Measurements from ENCODE around the gene PRKCB.

PRKCB gene

DNA sequence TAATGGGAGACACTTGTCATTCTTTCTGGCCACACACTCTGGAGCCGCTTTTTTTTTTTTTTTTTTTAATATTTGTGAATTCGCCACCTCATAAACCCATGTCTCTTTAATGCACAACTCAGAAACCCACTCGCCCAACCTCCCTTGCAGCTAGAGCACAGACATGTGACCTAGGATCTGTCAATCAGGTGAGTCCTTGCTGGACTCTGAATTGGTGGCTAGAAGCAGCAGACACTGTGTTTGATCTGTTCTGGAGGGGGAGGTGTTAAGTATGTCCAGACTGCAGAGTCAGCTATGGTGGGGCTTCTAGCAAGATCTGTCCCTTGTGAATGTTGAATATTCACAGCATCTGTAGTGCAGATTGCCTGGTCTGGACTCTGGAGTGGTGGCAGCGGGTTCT, 112.1 kb downstream of the PRKCB start:
- DNase-seq, result no peak

DNA sequence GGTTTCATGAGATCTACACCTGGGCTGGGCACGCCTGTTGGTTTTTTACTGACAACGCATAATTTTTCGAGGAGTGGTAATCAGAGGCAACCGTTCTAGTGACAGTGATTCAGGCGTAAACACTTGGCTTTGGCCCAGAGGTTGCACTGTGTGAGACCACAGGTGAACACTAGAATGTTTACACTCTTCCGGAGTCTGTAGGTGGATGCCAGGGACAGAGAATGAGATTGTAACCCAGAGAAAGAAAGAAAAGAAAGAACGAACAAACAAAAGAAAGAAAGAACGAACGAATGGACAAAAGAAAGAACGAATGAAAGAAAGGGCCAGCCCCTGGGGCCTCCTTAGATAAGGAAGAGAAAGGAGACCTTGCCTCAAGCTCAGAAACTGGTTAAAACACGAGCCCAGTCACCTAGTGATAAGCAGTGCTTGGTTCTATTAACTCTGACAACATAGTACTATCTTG, 113.2 kb downstream of the PRKCB start:
- DNase-seq, result peak; percentile 61

DNA sequence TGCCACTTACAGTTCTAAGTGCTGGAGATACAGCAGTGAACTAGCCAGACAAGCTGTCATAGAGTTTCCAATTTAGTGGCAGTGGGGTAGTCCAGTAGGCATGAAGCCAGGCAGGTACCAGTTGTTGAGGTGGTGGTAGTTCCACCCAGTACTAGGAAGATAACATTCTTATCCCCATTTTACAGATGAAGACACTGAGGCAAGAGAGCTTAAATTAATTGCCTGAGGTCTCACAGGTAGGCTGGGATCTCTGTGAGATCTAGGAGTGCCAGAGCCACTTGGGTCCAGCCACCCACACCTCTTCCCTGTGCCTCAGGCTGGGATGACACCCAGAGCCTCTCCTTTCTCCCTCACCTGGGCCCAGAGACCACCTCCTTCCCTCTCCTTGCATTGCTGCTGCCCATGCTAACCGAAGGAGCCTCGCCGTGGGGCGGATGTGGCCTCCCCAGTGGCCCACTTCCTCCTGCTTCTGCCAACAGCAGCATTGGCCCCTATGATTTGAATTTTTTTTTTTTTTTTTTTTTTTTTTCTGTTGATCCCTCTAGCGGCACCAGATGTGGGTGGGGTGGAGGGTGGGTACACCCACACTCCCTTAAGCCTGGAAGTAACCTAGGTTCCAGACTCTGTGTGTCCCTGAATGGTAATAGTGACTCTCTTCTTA, 114.0 kb downstream of the PRKCB start:
- DNase-seq, result peak; percentile 75

DNA sequence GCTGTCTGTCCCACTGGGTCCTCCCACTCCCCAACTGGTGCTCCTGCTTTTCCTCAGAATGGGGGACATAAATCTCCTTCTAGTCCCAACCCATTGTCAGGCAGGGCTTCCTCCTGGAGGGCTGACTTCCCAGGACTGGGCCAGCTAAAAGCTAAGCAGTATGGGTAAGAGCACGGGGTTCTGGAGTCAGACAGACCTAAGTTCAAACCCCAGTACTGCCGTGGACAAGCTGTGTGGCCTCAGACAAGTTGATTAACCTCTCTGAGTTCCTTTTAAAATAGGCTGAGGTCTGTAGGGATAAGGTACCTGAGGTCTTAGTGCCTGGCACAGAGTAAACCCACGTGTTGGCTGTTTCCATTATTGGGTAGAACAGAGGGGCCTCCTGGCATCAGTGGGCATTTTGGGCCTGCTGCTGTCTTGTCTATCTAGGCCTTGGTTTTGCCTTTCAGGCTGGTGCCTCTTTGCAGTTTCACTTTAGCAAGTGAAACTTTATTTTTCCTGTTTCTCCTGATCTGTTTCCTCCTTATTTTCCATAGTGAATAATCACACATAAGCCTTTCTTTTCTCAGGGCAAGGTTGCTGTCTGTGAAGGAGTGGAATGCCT, 114.6 kb downstream of the PRKCB start:
- DNase-seq, result peak; percentile 34

DNA sequence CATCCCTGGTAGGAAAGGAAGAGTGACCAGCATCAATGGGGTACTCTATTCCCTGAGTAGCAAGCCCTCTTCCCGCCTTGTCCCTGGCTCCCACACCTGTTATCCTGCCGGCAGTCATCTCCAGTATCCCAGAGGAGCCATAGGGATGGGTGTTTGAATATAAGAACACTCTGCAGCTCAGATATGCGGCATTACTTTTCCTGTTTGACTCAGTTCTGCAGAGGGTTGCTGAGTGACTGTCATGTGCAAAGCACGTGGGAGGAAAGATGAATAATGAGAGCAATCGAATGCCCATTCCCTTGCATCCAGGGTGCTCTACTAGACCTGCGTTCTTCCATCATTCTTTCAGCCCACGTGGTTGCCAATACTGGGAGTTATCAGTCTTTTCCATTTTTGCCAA, 115.1 kb downstream of the PRKCB start:
- no peak for DNase-seq

DNA sequence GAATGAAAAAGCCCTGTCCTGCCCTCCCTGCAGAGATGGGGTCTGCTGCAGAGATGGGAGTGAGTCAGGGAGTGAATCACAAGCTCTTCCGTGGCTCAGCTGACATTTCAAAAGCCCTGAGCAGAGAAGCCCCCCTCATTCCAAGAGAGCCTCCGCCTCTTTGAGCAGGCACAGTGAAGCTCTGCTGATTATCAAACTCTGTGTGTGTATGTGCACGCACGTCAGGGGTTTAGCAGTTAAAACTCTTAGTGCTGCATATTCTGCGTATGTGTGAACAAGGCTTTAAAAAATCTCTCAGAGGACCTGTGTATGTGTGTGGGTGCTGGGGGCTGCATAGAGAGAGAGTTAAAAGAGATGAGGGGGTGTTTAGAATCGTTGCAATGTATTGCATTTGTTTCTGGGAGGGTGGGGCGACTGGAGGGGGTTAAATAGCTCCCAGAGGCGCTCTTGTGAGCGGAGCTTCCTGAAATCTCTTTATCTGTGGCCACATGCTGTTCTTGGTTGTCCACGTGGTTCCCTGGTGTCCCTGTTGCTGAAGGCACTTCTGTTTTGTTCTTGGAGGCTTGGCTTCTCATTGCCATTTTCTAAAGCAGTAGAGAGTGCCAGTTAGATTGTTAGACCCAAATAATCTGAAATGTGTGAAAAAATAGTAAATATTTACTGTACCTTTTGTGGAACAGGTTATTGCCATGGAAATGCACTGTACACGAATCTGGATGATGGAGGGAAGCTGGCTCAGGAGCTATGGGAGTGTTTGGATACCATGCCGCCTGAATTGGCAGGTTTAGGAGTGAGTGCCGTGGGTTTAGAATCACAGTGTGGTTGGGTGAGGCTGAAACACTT, 116.6 kb downstream of the PRKCB start:
- peak; percentile 62 for DNase-seq

DNA sequence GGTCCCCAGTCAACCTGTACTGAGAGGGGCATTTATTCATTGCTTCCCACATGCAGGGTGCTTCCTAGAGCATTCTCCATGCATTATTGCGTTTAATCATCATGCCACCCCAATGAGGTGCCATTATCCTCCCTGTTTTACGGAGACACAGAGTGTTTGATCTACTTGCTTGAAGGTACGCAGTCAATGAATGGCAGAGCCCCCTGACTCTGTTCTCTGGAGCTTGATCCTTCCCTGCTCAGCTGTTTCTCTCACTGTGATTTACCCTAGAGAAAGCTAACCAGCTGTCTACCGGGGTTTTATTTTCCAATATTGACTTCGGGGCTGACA, 117.2 kb downstream of the PRKCB start:
- no peak for DNase-seq

DNA sequence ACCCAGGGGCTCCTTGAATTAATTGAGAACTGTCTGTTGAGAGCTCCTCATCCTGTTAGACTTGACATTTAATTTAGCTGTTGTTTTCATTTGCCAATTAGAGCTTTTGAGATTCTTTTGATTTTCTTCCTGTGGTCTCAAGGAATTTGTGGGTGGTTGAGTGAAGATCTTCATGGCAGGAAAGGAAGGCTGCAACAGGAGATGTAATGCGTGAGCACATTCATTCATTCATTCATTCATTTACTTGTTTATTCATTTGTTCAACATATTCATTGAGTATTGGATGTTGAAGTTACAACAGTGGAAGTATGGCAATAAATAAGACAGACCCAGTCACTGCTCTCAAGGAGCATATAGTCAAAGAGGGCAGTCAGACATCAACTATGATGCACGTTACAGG, 117.7 kb downstream of the PRKCB start:
- DNase-seq, result no peak

DNA sequence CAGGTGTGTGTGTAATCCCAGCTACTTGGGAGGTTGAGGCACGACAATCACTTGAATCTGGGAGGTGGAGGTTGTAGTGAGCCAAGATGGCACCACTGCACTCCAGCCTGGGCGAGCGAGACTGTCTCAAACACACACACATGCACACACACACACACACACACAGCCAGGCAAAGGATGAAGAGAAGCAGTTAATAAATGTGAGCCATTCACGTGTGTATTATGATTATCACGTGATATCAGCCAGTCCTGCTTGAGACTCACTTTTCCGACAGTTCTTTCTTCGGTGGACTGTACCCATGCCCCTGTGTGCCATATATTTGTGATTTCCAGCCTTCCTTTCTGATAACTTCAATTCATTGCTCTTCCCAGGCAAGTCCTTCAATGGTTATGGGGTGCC, 119.3 kb downstream of the PRKCB start:
- DNase-seq, result no peak

DNA sequence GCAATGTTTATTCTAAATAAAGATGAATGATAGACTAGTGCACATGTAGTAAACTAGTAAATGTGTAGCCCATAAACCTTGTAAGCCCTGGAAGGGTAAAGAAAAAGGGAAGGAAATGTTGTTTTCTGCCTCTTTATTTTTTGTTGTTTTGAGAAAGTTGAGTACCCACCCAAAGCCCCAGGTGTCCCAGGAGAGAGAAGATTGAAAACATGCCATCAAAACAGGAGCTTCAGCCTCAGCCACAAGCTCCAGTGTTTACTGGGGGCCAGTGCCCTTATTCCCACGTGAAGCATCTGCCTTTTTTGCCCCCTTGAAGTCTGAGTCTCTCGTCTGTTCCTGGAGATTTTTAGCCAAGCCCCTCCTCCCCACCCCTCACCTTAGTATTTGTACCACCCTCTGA, 121.5 kb downstream of the PRKCB start:
- no peak for DNase-seq

DNA sequence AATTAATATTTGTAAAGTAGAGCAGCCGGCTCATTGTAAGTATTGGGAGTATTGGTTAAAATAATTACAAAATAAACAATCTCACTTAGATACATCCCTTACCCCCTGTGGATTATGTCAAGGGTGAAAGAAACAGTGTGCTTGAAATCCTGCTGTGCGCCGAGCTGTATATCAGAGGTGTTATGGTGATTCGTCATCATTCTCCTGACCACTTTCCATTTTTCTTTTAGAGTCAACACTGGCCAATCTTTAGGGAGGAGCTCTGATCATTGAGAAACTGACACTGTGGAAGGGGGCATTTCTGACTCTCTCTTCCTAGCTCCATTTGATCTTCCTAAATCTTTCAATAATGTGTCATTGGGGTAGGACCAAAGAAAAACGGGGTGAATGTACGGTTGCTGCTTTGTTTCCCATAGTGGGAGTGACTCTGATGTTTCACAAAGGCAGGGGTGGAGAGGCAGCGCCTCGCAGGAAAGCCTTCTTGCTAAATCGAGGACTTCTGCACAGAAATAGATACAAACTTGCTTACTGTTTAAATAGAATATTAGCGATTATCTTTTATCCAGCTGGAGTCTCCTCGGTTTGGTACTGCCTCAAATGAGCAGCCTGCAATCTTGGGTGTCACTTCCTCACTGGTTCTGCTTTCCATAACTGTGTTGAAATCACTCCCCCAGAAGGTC, 123.4 kb downstream of the PRKCB start:
- DNase-seq, result no peak

DNA sequence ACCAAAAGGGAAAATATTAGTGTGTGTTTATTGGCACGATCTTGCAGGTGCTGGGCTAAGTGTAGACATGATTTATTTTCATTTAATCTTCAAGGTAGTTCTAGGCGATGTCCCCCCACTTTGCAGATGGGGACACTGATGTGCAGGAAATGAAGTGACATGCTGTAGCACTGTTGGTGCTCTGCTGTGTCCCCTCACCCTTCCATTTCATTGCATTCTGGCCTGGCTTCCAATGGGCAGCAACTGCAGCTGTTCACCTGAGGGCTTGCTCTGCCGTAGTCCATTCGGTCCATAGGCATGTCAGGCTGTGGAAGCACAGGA, 123.9 kb downstream of the PRKCB start:
- DNase-seq, result no peak

DNA sequence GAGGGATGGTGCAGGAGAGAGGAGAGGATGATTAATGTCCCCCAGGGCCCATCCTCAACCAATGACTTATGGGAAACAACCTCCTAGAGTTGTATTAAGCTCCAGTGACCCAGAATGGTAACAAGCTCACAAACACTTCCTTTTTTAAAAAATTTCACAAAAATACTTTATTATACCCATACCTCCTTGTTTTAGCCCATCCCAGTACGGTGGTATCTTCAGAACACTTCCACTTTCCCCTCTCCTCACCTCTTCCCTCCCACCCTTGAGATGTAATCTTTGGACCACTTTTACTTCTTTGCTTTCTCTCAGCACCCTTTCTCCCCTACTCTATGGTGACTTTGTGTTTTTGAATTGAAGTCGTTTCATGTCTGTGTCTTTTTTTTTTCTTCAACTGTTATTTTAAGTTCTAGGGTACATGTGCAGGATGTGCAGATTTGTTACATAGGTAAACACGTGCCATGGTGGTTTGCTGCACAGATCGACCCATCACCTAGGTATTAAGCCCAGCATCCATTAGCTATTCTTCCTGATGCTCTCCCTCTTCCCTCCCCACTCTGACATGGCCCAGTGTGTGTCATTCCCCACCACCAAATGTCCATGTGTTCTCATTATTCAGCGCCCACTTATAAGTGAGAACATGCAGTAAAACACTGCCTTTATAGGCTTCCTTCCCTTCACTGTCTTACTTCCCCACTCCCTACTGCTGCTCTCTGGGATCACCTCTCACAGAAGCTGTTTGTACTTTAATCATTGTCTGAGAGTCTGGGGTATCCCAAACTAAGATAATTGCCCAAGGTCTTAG, 124.5 kb downstream of the PRKCB start:
- DNase-seq, result no peak

DNA sequence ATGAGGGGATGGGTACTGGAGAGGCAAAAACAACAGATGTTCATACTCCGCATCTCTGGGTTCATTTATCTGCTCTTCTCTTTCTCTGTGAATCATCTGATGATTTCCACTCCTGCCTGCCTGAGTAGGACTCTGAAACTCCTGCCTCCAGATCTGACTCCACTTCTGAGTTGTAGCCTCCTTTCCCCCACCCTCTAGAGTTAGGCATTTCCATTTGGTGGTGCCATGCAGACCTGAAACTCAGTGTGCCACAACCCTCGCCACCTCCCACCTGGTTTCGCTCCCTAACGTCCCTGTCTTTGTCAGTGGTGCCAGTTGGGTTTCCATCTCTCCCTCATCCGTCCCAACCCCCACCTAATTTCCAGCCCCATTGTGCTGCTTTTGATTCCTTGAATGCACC, 126.2 kb downstream of the PRKCB start:
- DNase-seq, result peak; percentile 77

DNA sequence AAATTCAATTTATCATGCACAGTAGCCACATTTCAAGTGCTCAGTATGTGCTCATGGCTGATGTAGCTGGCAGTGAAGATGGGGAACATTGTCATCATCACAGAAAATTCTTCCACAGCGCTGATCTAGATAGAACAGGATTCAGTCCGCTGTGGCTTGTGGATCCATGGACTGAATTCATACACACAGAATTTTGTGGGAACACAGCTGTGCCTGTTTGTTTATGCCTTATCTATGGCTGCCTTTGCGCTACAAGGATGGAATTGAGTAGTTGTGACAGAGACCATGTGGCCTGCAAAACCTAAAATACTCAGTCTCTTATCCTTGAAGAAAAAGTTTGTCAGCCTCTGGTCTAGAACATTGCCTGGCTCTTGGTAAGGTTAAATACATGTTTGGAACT, 128.4 kb downstream of the PRKCB start:
- no peak for DNase-seq

DNA sequence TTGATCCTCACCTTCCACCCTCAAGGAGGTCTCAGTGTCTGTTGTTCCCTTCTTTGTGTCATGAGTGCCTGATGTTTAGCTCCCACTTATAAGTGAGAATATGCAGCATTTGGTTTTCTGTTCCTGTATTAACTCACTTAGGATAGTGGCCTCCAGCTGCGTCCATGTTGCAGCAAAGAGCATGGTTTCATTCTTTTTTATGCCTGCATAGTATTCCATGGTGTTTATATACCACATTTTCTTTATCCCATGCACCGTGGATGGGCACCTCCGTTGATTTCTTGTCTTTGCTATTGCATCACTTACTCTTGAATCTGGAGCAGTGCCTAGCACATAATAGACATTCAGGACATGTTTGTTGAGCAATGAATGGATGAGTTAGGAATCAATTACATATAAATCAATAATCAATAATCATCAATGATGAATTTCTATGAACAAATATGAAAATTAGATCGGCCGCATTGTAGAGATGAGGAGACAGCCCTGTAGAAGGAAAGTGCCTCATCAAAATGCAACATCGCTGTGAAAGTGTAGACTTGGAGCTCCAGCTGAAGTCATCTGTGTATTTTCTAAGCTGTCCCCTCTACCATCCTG, 129.5 kb downstream of the PRKCB start:
- DNase-seq, result no peak

DNA sequence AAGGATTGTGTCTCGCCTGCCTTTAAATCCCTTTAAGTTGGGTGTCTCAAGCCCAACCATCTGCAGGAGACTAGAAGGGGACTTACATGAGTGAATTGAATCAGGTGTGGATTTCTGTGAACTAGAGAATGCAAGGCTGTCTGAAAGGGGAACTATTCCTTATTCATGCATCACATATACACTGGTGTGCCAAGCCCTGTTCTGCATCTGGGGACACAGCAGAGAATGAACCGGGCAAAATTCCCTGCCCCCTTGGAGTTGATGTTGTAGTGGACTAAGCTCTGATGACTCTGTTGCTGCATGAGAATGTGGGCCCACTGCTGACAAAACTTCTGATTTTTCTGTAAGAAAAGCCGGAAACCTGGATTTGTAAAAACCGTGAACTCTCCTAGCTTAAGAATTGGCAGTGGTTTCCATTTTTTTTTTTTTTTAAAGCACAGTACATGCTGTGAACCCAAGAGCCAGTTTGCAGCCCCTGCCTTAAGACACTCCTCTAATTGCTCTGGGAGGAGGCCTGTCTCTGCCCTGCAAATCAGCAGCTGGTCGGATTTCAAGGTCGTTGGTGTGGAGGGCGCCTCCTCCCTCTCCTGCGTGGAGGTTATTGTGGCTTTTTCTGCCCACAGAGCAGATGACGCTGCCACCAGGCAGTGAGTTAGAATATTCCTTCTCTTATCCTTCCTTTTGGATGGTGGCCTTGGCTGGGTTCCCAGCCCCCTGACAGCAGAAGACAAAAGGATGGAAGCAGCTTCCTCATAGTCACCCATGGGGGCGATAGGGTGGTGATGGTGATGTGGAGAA, 131.0 kb downstream of the PRKCB start:
- no peak for DNase-seq

DNA sequence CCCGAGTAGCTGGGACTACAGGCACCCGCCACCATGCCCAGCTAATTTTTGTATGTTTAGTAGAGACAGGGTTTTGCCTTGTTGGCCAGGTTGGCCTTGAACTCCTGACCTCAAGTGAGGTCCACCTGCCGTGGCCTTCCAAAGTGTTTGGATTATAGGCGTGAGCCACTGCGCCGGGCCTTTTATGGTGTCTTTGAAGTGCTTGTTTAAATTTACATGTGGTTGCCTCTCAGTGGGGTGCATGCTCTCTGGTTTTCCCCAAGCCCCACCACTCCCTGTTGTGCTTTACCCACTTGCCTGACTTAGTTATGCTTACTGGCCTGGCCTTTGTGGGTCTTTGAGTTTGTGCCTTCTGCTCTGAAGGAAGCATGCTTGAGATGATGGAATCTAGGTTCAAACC, 132.0 kb downstream of the PRKCB start:
- DNase-seq, result no peak

DNA sequence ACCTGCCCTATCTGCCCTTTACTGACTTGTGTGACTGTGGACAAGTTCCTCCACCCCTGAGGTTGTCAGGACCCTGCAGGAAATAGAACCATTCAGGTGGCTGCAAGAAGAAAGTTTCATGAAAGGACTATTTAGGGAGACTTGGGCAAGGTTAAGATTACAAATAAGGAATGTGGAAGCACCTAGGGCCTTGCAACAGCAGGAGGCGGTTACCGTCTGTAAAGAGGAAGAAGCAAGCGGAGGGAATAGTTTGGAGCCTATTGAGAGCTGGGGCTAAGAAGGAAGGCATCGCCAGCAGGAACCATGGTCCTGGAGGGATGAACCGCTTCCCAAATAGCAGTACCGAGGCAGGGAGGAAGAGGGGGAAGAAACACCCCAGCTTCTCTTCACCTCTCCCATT, 132.4 kb downstream of the PRKCB start:
- DNase-seq, result no peak

DNA sequence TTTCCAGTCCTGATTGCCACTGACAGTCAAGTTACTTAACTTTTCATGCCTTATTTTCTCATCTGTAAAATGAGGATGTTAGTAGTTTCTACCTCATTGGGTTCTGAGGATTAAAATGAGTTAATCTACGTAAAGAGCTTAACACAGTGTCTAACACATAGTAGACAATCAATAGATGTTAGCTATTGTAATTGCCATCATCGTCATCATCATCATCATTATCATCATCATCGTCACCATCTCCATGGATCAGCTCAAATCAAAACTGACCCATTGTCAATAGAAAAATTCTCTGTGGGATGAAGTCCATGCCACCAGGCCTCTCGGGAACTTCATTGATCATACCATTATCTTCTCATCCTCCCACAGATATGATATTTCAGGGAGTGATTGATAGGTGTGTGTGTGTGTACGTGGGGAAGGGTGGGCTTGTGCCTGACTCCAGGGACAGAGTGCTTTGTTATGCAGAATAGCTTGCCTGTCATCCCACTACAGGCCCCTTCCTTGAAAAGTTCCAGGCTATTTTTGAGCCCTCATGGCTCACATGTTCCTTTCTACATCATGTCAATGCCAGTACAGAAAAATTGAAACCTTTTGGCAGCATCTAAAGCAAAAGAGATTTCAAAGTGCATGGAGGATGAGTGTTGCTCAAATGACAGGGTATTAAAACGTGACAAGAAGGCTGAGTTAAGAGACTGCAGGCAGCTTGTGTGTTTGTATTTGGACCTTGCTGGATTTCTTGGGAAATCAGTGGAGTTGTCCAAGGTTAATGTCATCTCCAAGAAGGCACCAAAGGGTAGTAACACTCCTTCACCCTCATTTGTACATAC, 133.9 kb downstream of the PRKCB start:
- DNase-seq, result no peak

DNA sequence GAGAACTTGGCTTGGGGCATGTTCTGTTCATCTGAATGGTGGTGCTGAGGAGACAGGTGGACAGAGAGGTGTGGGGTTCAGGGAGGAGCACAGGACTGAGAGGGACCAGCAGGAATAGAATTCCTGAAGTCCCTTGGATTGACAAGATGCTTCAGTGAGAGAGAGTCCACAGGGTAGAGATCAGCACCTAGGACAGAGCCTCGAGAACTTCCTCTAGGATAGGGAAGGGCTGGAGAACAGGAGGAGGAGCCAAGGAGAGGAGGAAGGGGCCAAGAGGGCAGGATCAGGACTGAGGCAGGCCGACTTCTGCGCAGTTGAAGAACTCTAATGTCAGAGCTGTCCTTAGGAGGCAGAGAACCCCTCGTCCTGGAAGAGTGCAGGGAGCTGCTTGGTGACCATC, 138.4 kb downstream of the PRKCB start:
- DNase-seq, result no peak
